Common myeloid progenitor, CD34-positive (primary cell): ENCODE measurements around the gene CORO7.

ENCODE experiments used
- CTCF ChIA-PET: fragments of 350-600 bp; sonication (Branson Sonifier 250); formaldehyde crosslinking; loops from one replicate; lab custom pipeline; 2021; ENCODE audit warnings: antibody characterized with exemption; lab: Charles Lee
- POLR2A ChIA-PET: fragments of 350-600 bp; sonication (Branson Sonifier 250); formaldehyde crosslinking; loops from one replicate; lab custom pipeline; 2021; ENCODE audit warnings: antibody characterized with exemption; lab: Charles Lee
- DNase-seq, 3 donors: peaks; one replicate each; pipeline versions ENCODE4 v3.0.0 to v3.0.0-alpha.2; 2013
- H3K27ac ChIP-seq, 2 experiments: 1 replicate in 1 of 2; 2 replicates in 1 of 2; pipeline ENCODE4 v1.7.0; 2013; ENCODE audit warnings: inconsistent platforms in 2 of 2, low read length in 2 of 2, mild to moderate bottlenecking in 2 of 2, low read depth in 1 of 2, moderate library complexity in 1 of 2; ENCODE audit not compliant: severe bottlenecking in 2 of 2, insufficient read depth in 1 of 2, poor library complexity in 1 of 2
- H3K27me3 ChIP-seq, 5 experiments: replicated peaks in 2 of 5; 1 replicate in 3 of 5; 2 replicates in 2 of 5; pipeline versions ENCODE4 v1.6.1 to v1.7.0; 2013; ENCODE audit warnings: low read length in 4 of 5, mild to moderate bottlenecking in 2 of 5, moderate library complexity in 2 of 5, inconsistent platforms in 1 of 5; ENCODE audit not compliant: insufficient read depth in 5 of 5, control insufficient read depth in 4 of 5
- H3K36me3 ChIP-seq, 4 experiments: 1 replicate in 2 of 4; 2 replicates in 2 of 4; pipeline versions ENCODE4 v1.6.1 to v1.7.0; 2013; ENCODE audit warnings: low read length in 3 of 4, control low read depth in 1 of 4, mild to moderate bottlenecking in 1 of 4; ENCODE audit not compliant: control insufficient read depth in 4 of 4, insufficient read depth in 4 of 4
- H3K4me1 ChIP-seq, 4 experiments: 1 replicate in 3 of 4; 2 replicates in 1 of 4; pipeline versions ENCODE4 v1.6.1 to v1.7.1; 2013; ENCODE audit warnings: low read length in 3 of 4, mild to moderate bottlenecking in 3 of 4, control low read depth in 1 of 4, inconsistent platforms in 1 of 4, moderate library complexity in 1 of 4; ENCODE audit not compliant: control insufficient read depth in 4 of 4, insufficient read depth in 4 of 4; ENCODE audit errors: control extremely low read depth in 1 of 4
- H3K4me3 ChIP-seq, 7 experiments: 1 replicate in 4 of 7; 2 replicates in 3 of 7; pipeline versions ENCODE4 v1.5.1 to v1.7.0; 2013; ENCODE audit warnings: mild to moderate bottlenecking in 7 of 7, low read length in 6 of 7, moderate library complexity in 6 of 7, inconsistent platforms in 2 of 7, low read depth in 2 of 7, control low read depth in 1 of 7; ENCODE audit not compliant: insufficient read depth in 4 of 7, control insufficient read depth in 1 of 7; ENCODE audit errors: extremely low read depth in 1 of 7
- H3K9me3 ChIP-seq, 5 experiments: 1 replicate in 4 of 5; 2 replicates in 1 of 5; pipeline versions ENCODE4 v1.6.1 to v1.7.1; 2013; ENCODE audit warnings: low read length in 4 of 5, mild to moderate bottlenecking in 2 of 5, inconsistent platforms in 1 of 5, low read depth in 1 of 5, moderate library complexity in 1 of 5; ENCODE audit not compliant: control insufficient read depth in 4 of 5, insufficient read depth in 2 of 5; ENCODE audit errors: control extremely low read depth in 1 of 5
- WGBS: methylation state at CpG from one replicate; pipeline ENCODE4 v1.1.5; 2013; ENCODE audit not compliant: insufficient coverage; 5-methylcytosine and 5-hydroxymethylcytosine counted together

Gene CORO7

GRCh38 chr16:4380119-4381063 lies 36.0 kb downstream of the CORO7 start:
- no peak overlapping the region for H3K4me3 ChIP-seq
- no peak overlapping the region for H3K27ac ChIP-seq
- no peak for DNase-seq
- ChIA-PET POLR2A (no interaction called here), CTCF (interaction anchor here (1.1 to 1.4 kb wide), 2 partner anchors 19 to 23 kb away, joined by 3 to 7 read pairs; no protein-coding TSS in a partner anchor)
- H3K4me1 ChIP-seq, result peaks cover 0 to 4% (median 0%) of the 10 kb centered on the region in 4 experiments
- no peaks in the 10 kb centered on the region for H3K9me3 ChIP-seq
- H3K36me3 ChIP-seq, result peaks cover 2 to 55% (median 28%) of the 10 kb centered on the region in 4 experiments
- WGBS, result 96% methylated on average over 22 of the region's 26 CpGs
- no peaks in the 10 kb centered on the region for H3K27me3 ChIP-seq

GRCh38 chr16:4378999-4379690 lies 37.3 kb downstream of the CORO7 start:
- Histone ChIP-seq H3K4me1 (no peaks in the 10 kb centered on the region), H3K27me3 (no peaks in the 10 kb centered on the region), H3K9me3 (no peaks in the 10 kb centered on the region), H3K36me3 (peaks cover 0 to 45% (median 20%) of the 10 kb centered on the region in 4 experiments), H3K27ac (no peak overlapping the region), H3K4me3 (no peak overlapping the region)
- DNase-seq, result no peak
- ChIA-PET CTCF (interaction anchor here (1.4 kb wide), 2 partner anchors 11 to 24 kb away, joined by 4 to 7 read pairs; no protein-coding TSS in a partner anchor), POLR2A (no interaction called here)
- WGBS, result 95% methylated on average over 20 of the region's 21 CpGs

DNA sequence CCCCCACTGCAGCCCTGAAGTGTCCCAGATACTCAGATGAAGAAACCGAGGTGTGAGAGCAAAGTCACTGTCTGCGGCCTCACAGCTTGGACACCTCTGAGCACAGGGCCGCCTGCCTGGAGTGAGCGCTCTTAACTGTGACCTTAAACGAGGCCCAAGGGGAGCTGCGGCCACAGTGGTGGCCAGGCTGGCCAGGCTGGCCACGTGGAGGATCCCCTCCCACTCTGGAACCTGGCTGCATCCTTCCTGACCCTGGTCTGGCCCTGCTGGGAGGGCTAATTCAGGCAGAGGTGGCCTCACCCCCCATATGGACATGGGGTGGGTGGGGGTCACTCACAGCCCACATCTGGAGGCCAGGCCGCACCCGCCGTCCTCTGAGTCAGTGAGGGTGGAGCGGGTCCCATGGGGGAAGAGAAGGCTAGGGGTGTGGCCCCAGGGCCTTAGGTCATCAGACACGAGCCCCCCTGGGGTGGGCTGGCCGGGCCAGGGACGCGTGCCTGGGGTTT lies 38.2 kb downstream of the CORO7 start:
- POLR2A ChIA-PET, result no interaction called here
- Histone ChIP-seq H3K4me3 (no peak overlapping the region), H3K9me3 (no peaks in the 10 kb centered on the region), H3K27ac (no peak overlapping the region), H3K27me3 (no peaks in the 10 kb centered on the region), H3K4me1 (no peaks in the 10 kb centered on the region), H3K36me3 (peaks cover 0 to 37% (median 14%) of the 10 kb centered on the region in 4 experiments)
- CTCF ChIA-PET, result interaction anchor here (1.1 to 1.4 kb wide), 2 partner anchors 11 kb away, joined by 3 to 4 read pairs; no protein-coding TSS in a partner anchor
- no peak for DNase-seq
- 94% methylated on average over 12 of the region's 15 CpGs for WGBS

DNA sequence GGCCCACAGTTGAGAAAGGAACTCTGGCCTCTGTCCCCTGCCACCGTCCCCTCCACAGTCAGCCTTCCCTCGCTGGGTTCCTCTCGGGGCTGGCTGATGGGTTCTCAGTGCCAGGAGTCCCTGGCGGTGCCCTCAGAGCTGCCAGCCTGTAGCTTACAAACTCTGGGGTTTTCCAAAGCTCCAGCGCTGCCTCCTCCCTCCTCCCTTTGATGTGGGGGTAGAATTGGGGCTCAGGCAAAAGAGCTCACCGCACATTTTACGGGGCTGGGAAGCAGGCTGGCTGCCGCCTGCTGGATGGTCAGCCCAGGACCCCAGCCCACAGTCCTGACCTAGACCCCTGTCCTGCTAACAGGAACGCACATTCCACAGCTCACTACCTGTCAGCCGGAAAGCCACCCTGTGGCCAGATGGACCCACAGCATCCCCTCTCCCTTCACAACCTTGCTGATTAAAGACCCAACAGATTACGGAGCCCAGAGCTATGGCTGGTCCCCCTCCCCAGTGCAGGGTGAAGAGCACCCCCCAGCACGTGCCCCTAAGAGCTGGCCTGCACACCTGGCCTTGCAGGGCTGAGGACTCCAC lies 38.7 kb downstream of the CORO7 start:
- H3K27me3 ChIP-seq, result peaks cover 0 to 2% (median 0%) of the 10 kb centered on the region in 5 experiments
- H3K27ac ChIP-seq, result no peak overlapping the region
- CTCF ChIA-PET, result interaction anchor here (1.1 to 1.4 kb wide), 3 partner anchors 11 to 26 kb away, joined by 3 to 4 read pairs (median 3); no protein-coding TSS in a partner anchor
- no peak overlapping the region for H3K4me3 ChIP-seq
- peaks cover 0 to 3% (median 2%) of the 10 kb centered on the region in 4 experiments for H3K4me1 ChIP-seq
- WGBS, result 96% methylated on average over 9 of the region's 12 CpGs
- no peaks in the 10 kb centered on the region for H3K9me3 ChIP-seq
- POLR2A ChIA-PET, result interaction anchor here (0.6 kb wide), 1 partner anchor 38 kb away, joined by 4 read pairs; no protein-coding TSS in a partner anchor
- no peak for DNase-seq
- peaks cover 0 to 32% (median 12%) of the 10 kb centered on the region in 4 experiments for H3K36me3 ChIP-seq

GRCh38 chr16:4376893-4377572 lies 39.4 kb downstream of the CORO7 start:
- Histone ChIP-seq H3K36me3 (peaks cover 0 to 32% (median 11%) of the 10 kb centered on the region in 4 experiments), H3K27ac (no peak overlapping the region), H3K9me3 (no peaks in the 10 kb centered on the region), H3K27me3 (peaks cover 0 to 8% (median 0%) of the 10 kb centered on the region in 5 experiments), H3K4me3 (no peak overlapping the region), H3K4me1 (peaks cover 0 to 9% (median 8%) of the 10 kb centered on the region in 4 experiments)
- WGBS, result 99% methylated on average over 18 of the region's 27 CpGs
- no peak for DNase-seq
- ChIA-PET POLR2A (interaction anchor here (0.6 kb wide), 1 partner anchor 37 kb away, joined by 4 read pairs; no protein-coding TSS in a partner anchor), CTCF (interaction anchor here (1.1 to 2.8 kb wide), 3 partner anchors 10 to 27 kb away, joined by 3 to 8 read pairs (median 3); no protein-coding TSS in a partner anchor)
